ENCODE results near the gene ZNF277. TPM values are rescaled to one million over a fixed set of nuclear protein-coding genes. Genes with fewer than 3 reads are reported as not detected.
"Not testable (repeated sequence)": the region's sequence is repeated elsewhere in the genome, so short reads cannot be mapped to it uniquely, and the experiment has no call there.

Gene ZNF277
- total RNA-seq, 2 donors from 2014 or later: 15.9 to 29.8 TPM

GRCh38 chr7:112238852-112239610 lies 32.5 kb downstream of the ZNF277 start:
- H3K9me3 ChIP-seq: no peaks in the 10 kb centered on the region
- H3K4me3 ChIP-seq: no peak overlapping the region
- DNase-seq (ENCODE audit: low spot score): no peak
- no peaks in the 10 kb centered on the region for H3K27me3 ChIP-seq
- no peak for TF ChIP-seq CTCF (IDR thresholded peaks at IDR 0.05)
- no peaks in the 10 kb centered on the region for H3K4me1 ChIP-seq
- H3K36me3 ChIP-seq: no peaks in the 10 kb centered on the region
- H3K27ac ChIP-seq: no peak overlapping the region

DNA sequence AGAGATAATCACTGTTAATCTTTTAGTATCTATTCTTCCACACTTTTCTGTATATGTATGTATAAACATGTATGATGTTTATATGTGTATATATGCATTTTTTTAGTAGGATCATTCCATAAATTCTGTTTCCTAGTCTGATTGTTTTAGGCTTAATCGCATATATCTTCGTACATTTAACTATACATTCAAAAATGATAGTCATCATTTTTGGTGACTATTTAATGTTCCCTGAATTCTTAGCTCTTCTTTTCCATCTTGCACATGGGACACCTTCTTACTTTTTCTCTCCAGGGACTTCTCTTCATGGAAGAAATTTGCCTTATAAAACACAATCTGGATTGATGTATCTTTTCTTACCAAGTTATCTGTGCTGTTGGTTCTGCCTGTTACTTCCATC lies 42.1 kb downstream of the ZNF277 start:
- Histone ChIP-seq H3K36me3 (no peaks in the 10 kb centered on the region), H3K4me1 (no peaks in the 10 kb centered on the region), H3K9me3 (no peaks in the 10 kb centered on the region), H3K27ac (no peak overlapping the region), H3K4me3 (no peak overlapping the region), H3K27me3 (no peaks in the 10 kb centered on the region)
- DNase-seq (ENCODE audit: low spot score): no peak
- no peak for TF ChIP-seq CTCF (IDR thresholded peaks at IDR 0.05)

- not testable (repeated sequence) for H3K9me3 ChIP-seq; DNase-seq (ENCODE audit: low spot score); H3K4me1 ChIP-seq; H3K27ac ChIP-seq; H3K36me3 ChIP-seq; H3K27me3 ChIP-seq; H3K4me3 ChIP-seq
Observed at GRCh38 chr7:112249967-112250366, 43.5 kb downstream of the ZNF277 start.

DNA sequence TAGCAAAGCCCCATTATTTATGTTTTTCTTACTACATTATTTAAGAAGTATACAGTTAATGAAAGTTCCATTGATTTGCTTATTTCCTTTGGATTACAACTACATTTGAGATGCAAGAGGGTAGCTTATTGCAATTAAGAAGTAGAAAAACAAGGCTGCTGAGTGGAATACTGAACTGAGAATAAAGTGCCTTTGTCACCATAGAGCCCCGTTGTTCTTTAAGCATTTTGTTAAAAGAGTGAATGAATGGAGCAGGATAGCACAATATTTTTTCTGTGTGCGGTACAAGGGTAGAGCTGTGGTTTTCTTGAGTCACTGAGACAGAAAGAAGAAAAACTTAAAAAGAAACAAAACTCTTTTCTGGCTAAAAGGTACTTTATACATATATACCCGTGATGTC lies 45.6 kb downstream of the ZNF277 start:
- Histone ChIP-seq H3K4me1 (no peaks in the 10 kb centered on the region), H3K27me3 (no peaks in the 10 kb centered on the region), H3K9me3 (no peaks in the 10 kb centered on the region), H3K27ac (no peak overlapping the region), H3K36me3 (no peaks in the 10 kb centered on the region), H3K4me3 (no peak overlapping the region)
- no peak for TF ChIP-seq CTCF (IDR thresholded peaks at IDR 0.05)
- DNase-seq (ENCODE audit: low spot score): no peak

GRCh38 chr7:112252691-112253090 lies 46.2 kb downstream of the ZNF277 start:
- no peak for DNase-seq (ENCODE audit: low spot score)
- Histone ChIP-seq H3K27ac (no peak overlapping the region), H3K36me3 (no peaks in the 10 kb centered on the region), H3K4me3 (no peak overlapping the region), H3K9me3 (no peaks in the 10 kb centered on the region), H3K4me1 (no peaks in the 10 kb centered on the region), H3K27me3 (no peaks in the 10 kb centered on the region)
- TF ChIP-seq CTCF (IDR thresholded peaks at IDR 0.05): no peak

GRCh38 chr7:112254156-112254555 lies 47.7 kb downstream of the ZNF277 start:
- H3K4me1 ChIP-seq: no peaks in the 10 kb centered on the region
- no peaks in the 10 kb centered on the region for H3K36me3 ChIP-seq
- H3K9me3 ChIP-seq: no peaks in the 10 kb centered on the region
- no peak for DNase-seq (ENCODE audit: low spot score)
- no peaks in the 10 kb centered on the region for H3K27me3 ChIP-seq
- no peak overlapping the region for H3K4me3 ChIP-seq
- TF ChIP-seq CTCF (IDR thresholded peaks at IDR 0.05): no peak
- no peak overlapping the region for H3K27ac ChIP-seq

All from right atrium auricular region (tissue), 2 donors.